Keratinocyte (primary cell): ENCODE measurements around the gene LRP1B.

Experiments
- EZH2 ChIP-seq: IDR thresholded peaks from one replicate; pipeline ENCODE4 v1.6.1; 2012; ENCODE audit warnings: inconsistent platforms, mild to moderate bottlenecking, low read length, moderate library complexity
- TF ChIP-seq, protein P1 (sequence below), 3 experiments: IDR thresholded peaks in 1 of 3; conservative IDR thresholded peaks in 1 of 3; optimal IDR thresholded peaks in 1 of 3; 2 replicates in 2 of 3; 3 replicates in 1 of 3; pipeline versions ENCODE3 to v1.5.1; 2011; ENCODE audit warnings: low read length in 3 of 3, mild to moderate bottlenecking in 3 of 3, moderate library complexity in 2 of 3, control low read depth in 1 of 3, inconsistent platforms in 1 of 3; ENCODE audit not compliant: insufficient read depth in 2 of 3; ENCODE audit errors: extremely low read depth in 1 of 3

DNA sequence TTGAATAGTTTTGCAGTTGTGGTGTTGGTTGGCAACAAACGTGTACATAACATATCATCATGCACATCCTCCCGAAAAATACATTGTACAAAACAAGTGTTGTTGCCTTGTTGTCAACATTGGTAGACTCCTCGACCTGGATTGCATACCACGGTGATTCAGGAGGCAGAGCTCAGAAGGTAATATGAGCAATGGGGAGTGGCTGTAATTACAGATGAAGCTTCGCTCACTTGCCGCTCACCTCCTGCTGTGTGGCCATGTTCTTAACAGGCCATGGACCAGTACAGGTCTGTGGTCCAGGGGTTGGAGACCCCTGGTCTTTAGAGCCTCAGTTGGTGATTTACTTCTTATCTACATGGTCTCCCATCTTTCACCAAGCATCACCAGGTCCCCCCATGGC, 1927.5 kb downstream of the LRP1B start:
- TF ChIP-seq, protein P1, sequence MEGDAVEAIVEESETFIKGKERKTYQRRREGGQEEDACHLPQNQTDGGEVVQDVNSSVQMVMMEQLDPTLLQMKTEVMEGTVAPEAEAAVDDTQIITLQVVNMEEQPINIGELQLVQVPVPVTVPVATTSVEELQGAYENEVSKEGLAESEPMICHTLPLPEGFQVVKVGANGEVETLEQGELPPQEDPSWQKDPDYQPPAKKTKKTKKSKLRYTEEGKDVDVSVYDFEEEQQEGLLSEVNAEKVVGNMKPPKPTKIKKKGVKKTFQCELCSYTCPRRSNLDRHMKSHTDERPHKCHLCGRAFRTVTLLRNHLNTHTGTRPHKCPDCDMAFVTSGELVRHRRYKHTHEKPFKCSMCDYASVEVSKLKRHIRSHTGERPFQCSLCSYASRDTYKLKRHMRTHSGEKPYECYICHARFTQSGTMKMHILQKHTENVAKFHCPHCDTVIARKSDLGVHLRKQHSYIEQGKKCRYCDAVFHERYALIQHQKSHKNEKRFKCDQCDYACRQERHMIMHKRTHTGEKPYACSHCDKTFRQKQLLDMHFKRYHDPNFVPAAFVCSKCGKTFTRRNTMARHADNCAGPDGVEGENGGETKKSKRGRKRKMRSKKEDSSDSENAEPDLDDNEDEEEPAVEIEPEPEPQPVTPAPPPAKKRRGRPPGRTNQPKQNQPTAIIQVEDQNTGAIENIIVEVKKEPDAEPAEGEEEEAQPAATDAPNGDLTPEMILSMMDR (optimal IDR thresholded peaks at IDR 0.05 in 1 of 3, IDR thresholded peaks at IDR 0.05 in 1 of 3, conservative IDR thresholded peaks at IDR 0.05 in 1 of 3; ENCODE audit: extremely low read depth in 1 of 3, insufficient read depth in 2 of 3, low read length in 3 of 3), result no peak
- no peak for TF ChIP-seq EZH2
